Measurements from ENCODE around the gene KBTBD12. TPM values are rescaled to one million over a fixed set of nuclear protein-coding genes. Genes with fewer than 3 reads are reported as not detected.

Gene KBTBD12
- total and polyA plus RNA-seq, 2 experiments from 2014 or later = 0.07 TPM; not detected in 1

GRCh38 chr3:127949446-127950055 is 34.5 kb downstream of the KBTBD12 start:
- no peak overlapping the region for H3K4me2 ChIP-seq
- no peaks in the 10 kb centered on the region for H4K20me1 ChIP-seq (ENCODE audit: insufficient read depth, poor library complexity, severe bottlenecking)
- no peaks in the 10 kb centered on the region for H3K79me2 ChIP-seq
- no peak overlapping the region for H2AFZ ChIP-seq
- H3K9me3 ChIP-seq (ENCODE audit: low read depth) = no peaks in the 10 kb centered on the region
- H3K27ac ChIP-seq = no peak overlapping the region
- TF ChIP-seq EZH2 (IDR thresholded peaks at IDR 0.05; ENCODE audit: borderline replicate concordance) = no peak
- TF ChIP-seq EZH2phosphoT487 (IDR thresholded peaks at IDR 0.05; ENCODE audit: low read depth, severe bottlenecking, unreplicated experiment) = no peak
- no peak for TF ChIP-seq CTCF (IDR thresholded peaks at IDR 0.05; ENCODE audit: poor library complexity)
- no peaks in the 10 kb centered on the region for H3K36me3 ChIP-seq (replicated peaks; ENCODE audit: insufficient read depth, low read depth)
- no peak overlapping the region for H3K4me3 ChIP-seq
- H3K27me3 ChIP-seq = no peaks in the 10 kb centered on the region
- 92% methylated on average over 2 of the region's 2 CpGs for WGBS (ENCODE audit: low lambda C conversion rate, missing lambda C conversion rate)
- no peaks in the 10 kb centered on the region for H3K9me2 ChIP-seq (replicated peaks; ENCODE audit: insufficient read depth)
- no peak for DNase-seq (ENCODE audit: low spot score)
- no peaks in the 10 kb centered on the region for H3K4me1 ChIP-seq (ENCODE audit: insufficient read depth)

GRCh38 chr3:127951276-127951675 is 36.2 kb downstream of the KBTBD12 start:
- H3K79me2 ChIP-seq = no peaks in the 10 kb centered on the region
- H3K4me3 ChIP-seq = no peak overlapping the region
- DNase-seq (ENCODE audit: low spot score) = no peak
- H3K4me1 ChIP-seq (ENCODE audit: insufficient read depth) = no peaks in the 10 kb centered on the region
- no peaks in the 10 kb centered on the region for H3K27me3 ChIP-seq
- no peaks in the 10 kb centered on the region for H4K20me1 ChIP-seq (ENCODE audit: insufficient read depth, poor library complexity, severe bottlenecking)
- no peak overlapping the region for H2AFZ ChIP-seq
- H3K4me2 ChIP-seq = no peak overlapping the region
- H3K36me3 ChIP-seq (replicated peaks; ENCODE audit: insufficient read depth, low read depth) = no peaks in the 10 kb centered on the region
- TF ChIP-seq EZH2 (IDR thresholded peaks at IDR 0.05; ENCODE audit: borderline replicate concordance) (no peak), EZH2phosphoT487 (IDR thresholded peaks at IDR 0.05; ENCODE audit: low read depth, severe bottlenecking, unreplicated experiment) (no peak), CTCF (IDR thresholded peaks at IDR 0.05; ENCODE audit: poor library complexity) (no peak)
- H3K9me2 ChIP-seq (replicated peaks; ENCODE audit: insufficient read depth) = no peaks in the 10 kb centered on the region
- no peak overlapping the region for H3K27ac ChIP-seq
- 67% methylated on average over 1 of the region's 1 CpG for WGBS (ENCODE audit: low lambda C conversion rate, missing lambda C conversion rate)
- H3K9me3 ChIP-seq (ENCODE audit: low read depth) = no peaks in the 10 kb centered on the region

GRCh38 chr3:127953091-127954035 is 38.3 kb downstream of the KBTBD12 start:
- Histone ChIP-seq H3K36me3 (replicated peaks; ENCODE audit: insufficient read depth, low read depth) (no peaks in the 10 kb centered on the region), H3K4me1 (ENCODE audit: insufficient read depth) (no peaks in the 10 kb centered on the region), H3K4me3 (no peak overlapping the region), H2AFZ (no peak overlapping the region), H3K27me3 (no peaks in the 10 kb centered on the region), H3K9me3 (ENCODE audit: low read depth) (no peaks in the 10 kb centered on the region), H3K27ac (peak overlapping the region; percentile 36), H3K9me2 (replicated peaks; ENCODE audit: insufficient read depth) (no peaks in the 10 kb centered on the region), H3K79me2 (no peaks in the 10 kb centered on the region), H3K4me2 (no peak overlapping the region), H4K20me1 (ENCODE audit: insufficient read depth, poor library complexity, severe bottlenecking) (no peaks in the 10 kb centered on the region)
- DNase-seq (ENCODE audit: low spot score) = no peak
- WGBS (ENCODE audit: low lambda C conversion rate, missing lambda C conversion rate) = 66% methylated on average over 6 of the region's 6 CpGs
- TF ChIP-seq EZH2 (IDR thresholded peaks at IDR 0.05; ENCODE audit: borderline replicate concordance) (no peak), EZH2phosphoT487 (IDR thresholded peaks at IDR 0.05; ENCODE audit: low read depth, severe bottlenecking, unreplicated experiment) (no peak), CTCF (IDR thresholded peaks at IDR 0.05; ENCODE audit: poor library complexity) (no peak)
